HG03565 (cell line): ENCODE measurements around the gene SORCS2.

ENCODE experiments used
- ATAC-seq: cut with Tn5 transposase; IDR thresholded peaks from one replicate; pipeline ENCODE4 v1.9.1; 2021; ENCODE audit warnings: mild to moderate bottlenecking, moderate library complexity; ENCODE audit not compliant: unreplicated experiment

Gene SORCS2

DNA sequence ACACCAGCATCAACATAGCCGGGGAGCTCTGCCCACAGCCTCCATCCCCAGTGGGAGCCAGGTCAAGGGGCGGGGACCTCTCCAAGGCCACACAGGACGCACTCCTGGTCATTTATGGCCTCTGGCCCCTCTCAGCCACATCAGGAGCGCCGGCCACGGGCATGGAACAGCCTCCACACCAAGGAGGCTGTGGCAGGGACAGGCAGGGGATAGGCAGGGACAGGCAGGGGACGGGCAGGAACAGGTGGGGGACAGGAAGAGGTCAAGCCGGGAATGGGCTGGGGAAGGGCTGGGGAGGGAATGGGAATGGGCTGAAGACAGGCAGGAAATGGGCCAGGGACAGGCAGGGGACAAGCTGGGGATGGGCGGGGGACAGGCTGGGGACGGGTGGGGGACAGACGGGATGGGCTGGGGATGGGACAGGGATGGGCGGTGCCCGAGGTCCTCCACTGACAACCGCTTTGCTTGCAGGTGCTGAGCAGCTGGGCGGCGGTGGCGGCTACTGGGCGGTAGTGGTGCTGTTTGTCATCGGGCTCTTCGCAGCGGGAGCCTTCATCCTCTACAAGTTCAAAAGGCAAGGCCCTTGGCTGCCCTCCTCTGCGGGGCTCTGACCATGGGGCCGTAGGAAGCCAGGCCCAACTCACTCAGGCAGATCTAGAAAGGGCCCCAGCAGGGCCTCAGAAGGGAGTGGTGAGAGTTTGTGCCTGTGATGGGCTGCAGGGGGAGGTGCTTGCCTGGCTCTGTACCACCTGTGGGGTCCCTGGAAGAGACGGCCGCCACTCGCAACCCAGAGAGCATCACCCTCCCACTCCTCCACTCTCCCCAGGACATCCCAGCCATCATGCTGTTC lies 541.7 kb downstream of the SORCS2 start:
- no peak for ATAC-seq

DNA sequence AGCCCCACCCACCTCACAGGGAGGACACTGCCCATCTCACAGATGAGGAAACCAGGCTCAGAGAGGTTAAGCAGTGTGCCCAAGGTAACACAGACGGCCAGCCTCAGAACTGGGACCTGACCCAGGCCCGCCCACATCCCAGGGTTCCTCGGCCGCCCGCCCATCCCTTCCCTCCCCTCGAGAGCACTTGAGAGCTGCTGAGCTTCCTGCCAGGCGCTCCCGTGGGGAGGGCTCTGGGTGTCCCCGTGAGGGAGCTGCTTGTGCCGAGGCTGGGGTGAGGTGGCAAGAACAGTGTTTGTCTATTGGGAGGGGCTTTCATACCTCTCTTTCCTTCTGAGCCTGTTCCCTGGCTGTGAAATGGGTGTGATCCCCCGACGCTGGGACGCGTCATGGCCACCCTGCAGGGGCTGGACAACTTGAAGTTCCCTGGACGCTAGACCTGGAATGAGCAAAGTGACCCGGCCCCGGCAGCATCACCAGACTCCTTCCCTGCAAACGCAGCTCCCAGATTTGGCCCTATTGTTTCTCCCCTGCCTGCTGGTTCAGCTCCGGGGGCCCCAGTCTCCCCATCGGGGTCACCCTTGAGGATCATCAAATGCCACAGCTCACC lies 542.4 kb downstream of the SORCS2 start:
- no peak for ATAC-seq

DNA sequence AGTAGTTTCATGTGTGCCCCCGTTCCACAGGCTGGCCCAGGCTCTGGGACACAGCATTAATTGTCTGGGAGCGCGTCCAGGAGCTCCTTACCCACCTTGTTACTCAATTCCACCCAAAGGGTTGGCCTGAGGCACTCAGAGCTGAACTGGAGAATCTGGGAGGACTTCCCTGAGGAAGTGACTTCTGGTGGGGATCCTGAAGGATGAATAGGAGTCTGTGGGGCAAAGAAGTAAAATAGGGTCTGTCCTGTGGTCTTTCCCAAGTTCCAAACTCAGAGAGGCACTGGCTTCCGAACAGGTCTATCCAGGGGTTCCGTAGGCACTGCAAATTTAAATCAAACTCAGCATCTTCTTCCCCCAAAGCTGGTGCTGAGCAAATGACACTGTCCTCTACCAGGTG lies 543.1 kb downstream of the SORCS2 start:
- ATAC-seq = no peak

DNA sequence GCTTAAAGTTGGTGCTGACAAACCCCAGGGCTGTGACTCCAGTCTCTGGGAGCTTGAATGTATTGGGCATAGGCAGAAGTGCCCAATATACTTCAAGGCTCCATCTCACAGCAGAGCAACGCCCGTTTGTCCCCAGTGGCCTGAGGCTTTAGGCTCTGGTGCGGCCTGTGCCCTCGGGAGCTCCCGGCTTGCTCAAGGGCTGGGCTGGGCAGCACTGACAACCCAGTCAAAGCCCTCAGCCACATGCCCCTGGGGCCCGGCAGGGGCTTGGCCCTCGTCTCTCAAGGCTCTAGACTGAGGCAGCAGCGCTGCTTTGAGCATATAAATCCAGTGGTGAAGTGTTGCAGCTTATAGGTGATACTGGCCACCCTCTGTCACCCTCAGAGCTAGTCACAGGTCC lies 543.6 kb downstream of the SORCS2 start:
- no peak for ATAC-seq

DNA sequence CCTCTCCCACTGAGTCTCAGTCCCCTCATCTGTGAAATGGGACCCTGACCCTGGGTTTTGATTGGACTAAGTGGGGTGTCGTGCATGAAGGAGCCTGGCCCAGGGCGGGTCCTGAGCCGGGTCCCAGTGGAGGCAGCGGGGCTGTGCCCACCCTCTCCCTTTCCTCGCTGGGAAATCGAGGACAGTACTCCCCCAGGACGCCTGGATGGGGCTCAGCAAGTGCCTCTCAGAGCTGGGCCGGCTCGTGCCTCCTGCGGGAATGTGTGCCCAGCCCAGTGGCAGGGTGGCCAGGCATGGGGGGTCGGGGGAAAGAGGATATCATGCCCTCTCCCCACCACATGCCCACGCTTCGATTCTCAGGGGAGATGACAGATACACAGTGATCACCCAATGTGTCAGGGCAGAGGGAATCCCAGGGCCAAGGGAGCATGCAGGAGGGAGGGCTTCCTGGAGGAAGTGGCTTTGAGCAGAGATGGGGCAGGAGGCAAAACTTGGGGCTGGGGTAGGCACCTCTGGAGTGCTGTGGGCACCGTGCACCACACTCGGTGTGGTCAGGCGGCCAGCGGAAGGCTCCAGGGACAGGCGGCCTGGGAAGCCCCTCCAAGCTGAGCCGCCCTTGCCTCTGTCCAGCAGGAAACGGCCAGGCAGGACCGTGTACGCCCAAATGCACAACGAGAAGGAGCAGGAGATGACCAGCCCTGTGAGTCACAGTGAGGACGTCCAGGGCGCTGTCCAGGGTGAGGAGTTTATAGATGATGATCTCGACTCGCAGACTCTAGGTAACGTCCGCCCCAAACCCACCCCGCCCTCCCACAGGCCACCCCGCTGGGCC lies 544.3 kb downstream of the SORCS2 start:
- no peak for ATAC-seq

DNA sequence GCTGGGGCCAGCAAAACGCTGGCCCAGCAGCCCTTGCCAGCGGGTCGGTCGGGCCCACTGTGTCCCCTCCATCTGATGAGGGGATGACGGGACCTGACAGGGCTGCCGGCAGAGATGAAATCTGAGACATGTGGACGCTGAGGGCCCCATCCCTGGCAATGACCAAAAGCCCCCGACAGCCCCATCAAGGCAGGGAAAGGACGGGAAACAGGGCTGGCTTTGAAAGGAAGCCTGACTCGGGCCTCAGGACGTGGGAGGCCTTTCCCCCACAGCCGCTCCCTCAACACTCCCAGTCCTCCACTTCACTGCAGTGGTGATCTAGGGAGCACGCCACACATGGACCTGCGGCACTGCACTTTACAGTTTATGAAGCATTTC lies 544.9 kb downstream of the SORCS2 start:
- no peak for ATAC-seq

DNA sequence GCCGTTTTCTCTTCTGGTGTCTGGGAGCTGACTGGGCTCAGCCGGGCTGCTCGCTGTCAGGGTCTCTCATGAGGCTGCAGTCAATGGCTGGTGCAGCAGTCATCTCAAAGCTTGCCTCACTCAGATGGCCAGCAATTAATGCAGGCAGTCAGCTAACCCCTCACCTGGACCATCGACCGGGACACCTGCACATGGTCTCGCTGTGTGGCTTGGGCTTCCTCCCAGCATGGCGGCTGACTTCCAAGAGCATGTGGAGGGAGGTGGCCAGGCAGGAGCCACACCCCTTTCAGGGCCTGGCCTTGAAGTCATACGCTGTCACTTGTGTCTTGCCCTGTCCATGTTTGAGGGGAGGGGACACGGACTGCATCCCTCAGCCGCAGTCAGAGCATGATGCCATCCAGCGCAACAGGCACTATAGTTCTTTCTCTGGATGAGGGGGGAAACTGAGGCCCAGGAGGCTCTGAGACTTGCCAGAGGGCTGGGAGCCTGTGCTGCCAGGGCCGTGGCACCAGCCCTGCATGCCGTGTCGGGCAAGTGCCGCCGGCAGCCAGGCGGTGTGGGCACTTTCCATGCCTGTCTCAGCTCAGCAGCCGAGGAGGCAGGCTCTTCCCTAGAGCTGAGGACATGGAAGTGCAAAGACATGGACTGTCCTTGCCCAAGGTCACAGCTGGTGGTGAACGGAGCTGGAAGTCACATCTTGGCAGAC lies 545.6 kb downstream of the SORCS2 start:
- no peak for ATAC-seq

DNA sequence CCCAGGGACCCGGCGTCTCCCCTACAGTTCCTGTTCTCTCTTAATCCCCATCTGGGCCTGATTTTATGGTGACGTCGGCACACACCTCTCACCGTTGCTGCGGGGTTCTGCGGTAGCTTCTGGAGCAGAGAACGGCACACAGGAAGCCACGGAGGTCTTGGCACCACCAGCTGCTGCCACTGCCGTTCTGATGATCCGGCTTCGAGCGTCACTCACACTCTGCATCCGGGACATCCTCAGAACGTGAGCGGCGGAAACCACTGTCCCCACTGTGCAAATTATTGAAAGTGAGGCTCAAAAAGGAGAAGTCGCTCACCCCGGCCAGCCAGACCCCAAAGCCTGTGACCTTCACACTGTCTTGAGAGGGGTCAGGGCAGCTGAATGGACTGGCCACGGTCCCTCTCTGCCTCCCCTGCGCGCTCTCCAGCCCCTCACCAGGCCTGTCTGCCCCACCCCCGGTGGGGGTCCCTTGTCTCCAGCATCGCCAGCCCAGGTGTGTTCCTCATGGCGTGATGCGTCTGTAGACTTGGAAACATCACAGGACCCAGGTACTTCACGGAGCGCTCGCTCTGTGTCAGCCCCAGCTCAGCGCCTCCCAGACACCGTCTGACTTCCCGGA lies 546.2 kb downstream of the SORCS2 start:
- no peak for ATAC-seq

DNA sequence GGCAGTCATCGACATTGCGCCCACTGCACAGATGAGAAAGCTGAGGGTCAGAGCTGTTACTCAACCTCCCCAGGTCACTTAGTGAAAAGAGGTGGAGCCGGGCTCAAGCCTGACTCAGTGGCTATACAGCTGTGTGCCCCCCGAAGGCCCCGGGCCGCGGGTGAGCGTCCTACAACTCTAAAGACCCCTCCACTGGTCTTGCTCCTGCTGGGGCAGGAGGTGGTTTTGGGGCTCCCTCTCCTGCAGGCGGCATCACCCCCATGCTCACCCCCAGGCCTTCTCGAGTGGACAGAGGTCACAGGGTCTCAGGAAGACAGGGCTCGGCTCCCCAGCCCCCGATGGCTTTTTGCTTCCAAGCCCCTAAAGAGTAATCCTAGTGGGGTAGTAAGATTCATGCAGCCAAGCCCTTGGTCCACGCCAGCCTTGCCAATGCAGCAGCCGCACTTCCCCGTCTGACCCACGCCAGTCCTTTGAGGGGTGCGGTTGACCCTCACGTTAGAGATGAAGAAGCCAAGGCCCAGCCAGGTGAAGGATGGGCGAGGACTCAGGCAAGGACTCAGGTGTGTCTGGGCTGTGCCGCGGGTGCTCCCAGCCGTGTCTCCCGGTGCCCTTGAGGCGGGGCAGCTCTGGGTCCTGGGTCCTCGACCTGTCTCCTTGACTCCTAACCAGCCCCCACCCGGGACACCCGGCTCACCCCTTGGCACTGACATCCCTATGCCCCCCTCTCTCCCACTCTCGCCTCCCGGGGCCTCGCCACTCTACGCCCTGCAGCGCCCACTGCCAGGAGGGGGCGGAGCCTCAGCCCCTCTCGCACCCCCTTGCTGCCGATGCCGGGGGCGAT lies 547.0 kb downstream of the SORCS2 start:
- no peak for ATAC-seq

DNA sequence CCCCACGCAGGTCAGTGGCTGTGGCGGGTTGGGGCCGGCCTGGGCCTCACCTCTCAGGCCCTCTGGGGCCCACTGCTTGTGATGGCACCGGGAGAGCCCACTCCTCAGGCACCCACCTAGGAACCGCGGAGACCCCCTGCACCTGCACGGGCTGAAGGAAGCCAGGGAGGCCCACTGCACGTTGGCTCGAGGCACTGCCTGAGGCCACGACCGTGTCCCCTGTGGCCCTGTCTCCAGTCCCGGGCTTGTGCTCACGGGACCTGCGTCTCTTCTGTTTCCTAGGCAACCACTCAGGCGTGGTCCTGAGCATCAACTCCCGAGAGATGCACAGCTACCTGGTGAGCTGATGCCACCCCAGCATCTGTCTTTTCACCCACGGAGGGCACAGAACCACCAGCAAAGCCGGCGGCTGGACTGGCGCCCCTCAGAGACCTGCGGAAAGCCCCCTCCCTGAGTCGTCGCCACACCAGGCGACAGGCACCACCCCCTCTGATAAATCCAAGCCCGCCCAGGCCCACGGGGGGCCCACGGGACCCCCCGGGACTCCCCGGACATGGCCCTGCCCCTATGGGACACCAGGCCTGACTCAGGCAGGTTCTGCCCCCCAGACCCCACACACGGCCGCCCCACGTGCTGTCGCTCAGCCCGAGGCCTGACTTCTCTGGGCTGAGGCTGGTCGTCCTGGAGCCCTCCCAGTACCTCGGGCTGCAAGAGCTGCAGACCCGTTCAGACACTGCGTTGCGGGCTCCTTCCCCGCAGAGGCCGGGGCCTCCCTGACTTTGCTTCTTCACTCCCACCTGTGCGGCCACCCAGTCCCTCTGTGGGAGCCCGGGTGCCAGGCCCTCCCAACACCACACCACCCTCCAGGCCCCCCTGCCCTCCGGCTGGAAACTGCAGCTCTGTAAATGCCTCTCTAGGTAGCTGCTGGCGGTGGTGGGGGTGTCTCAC lies 547.9 kb downstream of the SORCS2 start:
- ATAC-seq = no peak

DNA sequence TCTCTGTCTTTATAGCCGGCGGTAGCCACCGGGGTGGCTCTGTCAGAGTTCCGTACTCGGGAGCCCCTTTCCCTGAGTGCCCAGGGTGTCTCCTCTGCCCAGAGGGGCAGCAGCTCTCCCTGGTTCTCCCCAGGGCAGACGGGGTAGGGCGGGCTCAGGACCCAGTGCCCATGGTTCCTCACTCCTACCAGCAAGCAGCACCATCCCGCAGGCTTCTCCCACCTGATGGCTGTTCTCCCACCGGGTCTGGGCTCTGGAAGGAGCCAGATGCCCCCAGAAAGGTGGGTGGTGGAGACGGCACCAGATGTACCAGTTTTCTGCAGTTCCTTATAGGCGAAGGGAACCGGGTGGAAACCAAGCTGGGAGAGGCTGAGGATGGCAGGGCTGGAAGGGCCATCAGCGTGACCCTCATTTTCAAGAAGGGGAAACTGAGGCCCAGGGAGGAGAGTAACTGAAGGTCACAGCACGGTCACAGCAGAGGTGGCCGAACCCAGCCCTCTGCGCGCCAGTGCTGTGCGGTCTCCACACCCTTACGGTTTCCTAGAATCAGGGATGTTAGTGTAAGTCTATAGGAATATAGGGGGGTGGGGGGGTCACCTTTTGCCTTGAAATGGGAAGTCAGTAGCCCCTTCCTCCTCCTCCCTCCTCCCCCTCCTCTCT lies 548.7 kb downstream of the SORCS2 start:
- no peak for ATAC-seq

DNA sequence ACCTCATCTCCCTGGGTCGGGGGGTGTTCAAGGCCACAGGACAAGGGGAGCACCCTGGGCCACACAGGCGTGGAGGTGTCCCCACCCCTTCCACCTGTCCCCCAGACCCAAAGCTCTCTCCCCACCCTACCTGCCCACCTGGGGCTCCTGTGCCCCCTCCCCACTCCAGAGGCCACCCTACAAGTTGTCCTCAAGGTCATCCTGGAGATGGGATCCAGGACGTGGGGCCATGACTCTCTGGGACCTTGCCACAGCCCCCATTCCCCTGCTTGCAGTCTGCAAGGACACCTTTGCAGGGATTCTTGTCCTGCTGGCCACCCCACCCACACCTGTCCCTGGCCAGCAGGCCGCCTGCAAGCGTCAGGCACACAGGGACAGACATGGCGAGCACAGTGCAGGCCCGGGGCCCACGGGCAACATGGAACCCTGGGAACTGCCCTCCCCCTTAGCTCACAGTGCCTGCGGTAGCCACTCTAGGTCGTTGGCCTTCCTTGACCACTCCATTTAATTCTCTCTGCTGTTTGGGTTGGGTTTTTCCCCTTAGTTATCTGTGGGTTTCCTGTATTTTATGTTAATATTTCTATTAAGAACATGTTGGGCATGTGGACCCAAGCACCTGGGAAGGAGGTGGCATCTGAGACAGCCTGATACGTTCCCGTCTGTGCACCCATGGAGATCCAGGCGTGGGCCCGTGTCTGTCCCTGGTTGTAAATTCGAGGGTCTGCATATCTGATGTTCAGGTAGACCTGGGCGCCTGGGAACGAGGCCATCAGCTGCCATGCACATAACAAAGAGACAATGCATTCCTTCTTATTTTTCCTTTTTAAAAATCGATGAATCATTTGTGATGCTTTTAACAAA lies 549.8 kb downstream of the SORCS2 start:
- ATAC-seq = no peak

DNA sequence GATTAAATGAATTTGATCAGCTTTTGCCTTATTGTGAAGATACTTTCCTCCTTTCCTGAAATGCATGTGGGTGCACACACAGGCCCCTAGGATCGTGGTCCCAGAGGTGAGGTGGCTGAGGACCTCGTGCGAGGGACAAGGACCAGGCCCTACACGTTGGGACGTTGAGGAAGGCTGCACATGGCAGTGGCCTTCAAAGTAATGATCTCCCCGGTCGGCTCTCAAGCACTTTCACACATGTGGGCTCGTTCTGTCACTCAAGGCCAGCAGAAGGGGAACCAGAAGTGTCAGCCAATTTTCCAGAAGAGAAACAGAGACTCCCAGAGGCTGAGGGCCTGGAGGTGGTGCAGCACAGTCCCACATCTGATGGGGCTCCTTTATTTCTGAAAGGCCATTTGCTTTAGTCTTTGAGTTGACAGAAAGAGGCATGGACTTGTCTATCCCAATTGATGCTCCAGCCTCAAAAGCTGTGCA lies 550.5 kb downstream of the SORCS2 start:
- no peak for ATAC-seq

DNA sequence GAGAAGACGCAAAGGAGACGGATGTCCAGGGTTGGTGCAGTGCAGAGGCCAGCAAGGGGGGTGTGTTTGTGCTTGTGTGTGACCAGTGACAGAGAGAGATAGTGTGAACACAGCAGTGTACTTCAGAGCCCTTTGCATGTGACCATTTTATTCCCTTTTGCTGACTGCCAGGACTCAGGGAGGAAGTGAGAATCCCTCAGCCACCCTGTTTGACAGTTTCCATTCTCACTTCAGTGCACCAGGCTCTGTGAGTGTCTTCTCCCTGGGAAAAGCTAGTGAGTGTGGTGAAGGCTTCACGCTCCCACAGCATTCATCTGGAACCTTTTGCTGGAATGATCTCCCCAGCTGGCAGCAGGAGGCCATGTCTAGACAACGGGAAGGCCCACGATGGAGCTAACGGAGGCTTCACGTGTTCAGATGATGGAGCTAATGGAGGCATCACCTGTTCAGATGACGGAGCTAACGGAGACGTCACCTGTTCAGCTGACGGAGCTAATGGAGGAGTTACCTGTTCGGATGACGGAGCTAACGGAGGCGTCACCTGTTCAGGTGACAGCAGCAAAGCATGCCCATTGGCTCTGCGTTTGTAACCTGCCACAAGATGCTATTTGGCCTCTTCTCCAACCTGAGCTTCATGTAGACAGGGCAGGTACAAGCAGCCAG lies 551.9 kb downstream of the SORCS2 start:
- no peak for ATAC-seq

DNA sequence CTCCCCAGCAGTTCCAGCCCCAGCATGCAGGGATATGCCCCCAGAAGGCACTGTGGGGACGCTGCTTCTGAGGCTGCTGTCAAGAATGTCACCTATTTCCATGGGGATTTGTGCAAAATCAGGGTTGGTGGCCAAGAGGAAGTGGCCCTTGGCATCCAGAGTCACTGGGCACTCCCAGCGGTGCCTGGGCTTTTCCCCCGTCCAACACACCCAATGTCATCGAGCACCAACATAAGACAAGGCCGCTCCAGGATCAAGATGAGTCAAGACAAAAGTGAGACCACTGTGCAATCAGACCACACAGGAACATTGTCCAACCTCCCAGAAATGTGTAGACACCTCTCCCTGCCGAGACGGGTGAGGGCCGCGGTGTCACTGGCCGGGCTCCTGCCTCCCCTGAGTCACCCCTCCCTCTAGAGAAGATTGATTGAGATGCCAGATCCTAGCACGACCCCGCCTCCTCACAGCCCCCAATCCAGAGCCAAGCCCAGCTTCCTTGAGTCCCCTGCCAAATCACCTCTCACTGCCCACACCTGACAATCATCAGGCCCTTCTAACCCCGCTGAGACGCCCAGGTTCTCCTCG lies 553.1 kb downstream of the SORCS2 start:
- ATAC-seq = no peak

DNA sequence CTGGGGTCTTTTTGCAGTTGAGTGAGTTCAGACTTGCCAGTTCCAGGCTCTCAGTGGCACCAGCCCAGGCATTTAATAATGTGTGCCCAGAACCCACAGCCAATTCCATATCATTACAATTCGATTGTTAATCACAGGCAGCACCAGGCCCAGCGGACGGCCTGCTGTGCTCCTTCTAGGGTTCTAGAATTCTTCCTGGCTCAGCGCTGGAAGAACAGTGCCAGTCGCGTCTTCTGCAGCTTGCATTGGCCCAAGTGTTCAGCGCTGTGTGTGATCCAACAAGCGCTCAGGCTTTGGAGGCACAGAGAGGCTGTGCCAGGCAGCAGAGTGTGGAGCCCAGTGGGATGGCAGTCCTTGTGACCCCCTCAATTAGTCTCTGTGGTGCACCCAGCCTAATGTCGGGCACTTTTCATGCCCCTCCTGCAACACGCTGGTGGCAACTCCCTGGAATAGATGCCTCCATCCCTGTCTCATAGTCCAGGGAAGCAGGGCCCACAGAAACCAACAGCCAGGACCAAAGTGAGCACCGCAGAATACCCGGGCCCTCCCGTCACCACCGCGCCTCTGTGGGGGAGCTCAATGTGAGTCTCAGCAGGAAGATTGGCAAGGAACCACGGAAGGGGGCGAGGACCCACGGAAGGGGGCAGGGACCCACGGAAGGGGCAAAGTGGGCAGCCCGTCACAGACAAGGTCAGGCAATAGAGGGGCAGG lies 554.2 kb downstream of the SORCS2 start:
- ATAC-seq = no peak
